ENCODE results near the gene GTF2IRD2.
"Not testable (repeated sequence)": the region's sequence is repeated elsewhere in the genome, so short reads cannot be mapped to it uniquely, and the experiment has no call there.

GTF2IRD2 gene

GRCh38 chr7:74850833-74851721 lies at the start of gene GTF2IRD2:
Gene GTF2IRD2, minus strand, starts transcription at chr7:74851605. Its CDS starts 15,227 bp downstream, at chr7:74836378.
- not testable (repeated sequence) for DNase-seq (ENCODE audit: low spot score)

- not testable (repeated sequence) for DNase-seq (ENCODE audit: low spot score)
Observed at GRCh38 chr7:74890158-74891123, 39.0 kb upstream of the GTF2IRD2 start.

- DNase-seq (ENCODE audit: low spot score) = not testable (repeated sequence)
Observed at GRCh38 chr7:74889518-74890129, 38.2 kb upstream of the GTF2IRD2 start.

- DNase-seq (ENCODE audit: low spot score) = not testable (repeated sequence)
Observed at GRCh38 chr7:74885295-74885694, 33.9 kb upstream of the GTF2IRD2 start.

GRCh38 chr7:74882110-74882509 lies 30.7 kb upstream of the GTF2IRD2 start:
- DNase-seq (ENCODE audit: low spot score) = not testable (repeated sequence)

GRCh38 chr7:74874748-74875512 lies 23.5 kb upstream of the GTF2IRD2 start:
- DNase-seq (ENCODE audit: low spot score) = not testable (repeated sequence)

- DNase-seq (ENCODE audit: low spot score) = not testable (repeated sequence)
Observed at GRCh38 chr7:74874104-74874747, 22.8 kb upstream of the GTF2IRD2 start.

- DNase-seq (ENCODE audit: low spot score) = not testable (repeated sequence)
Observed at GRCh38 chr7:74872542-74872941, 21.1 kb upstream of the GTF2IRD2 start.

- not testable (repeated sequence) for DNase-seq (ENCODE audit: low spot score)
Observed at GRCh38 chr7:74865777-74866176, 14.4 kb upstream of the GTF2IRD2 start.

- DNase-seq (ENCODE audit: low spot score) = not testable (repeated sequence)
Observed at GRCh38 chr7:74849853-74850252, 1.6 kb downstream of the GTF2IRD2 start.

GRCh38 chr7:74830411-74830810 lies 21.0 kb downstream of the GTF2IRD2 start:
- DNase-seq (ENCODE audit: low spot score) = not testable (repeated sequence)

GRCh38 chr7:74829959-74830358 lies 21.4 kb downstream of the GTF2IRD2 start:
- not testable (repeated sequence) for DNase-seq (ENCODE audit: low spot score)

GRCh38 chr7:74821259-74821658 lies 30.1 kb downstream of the GTF2IRD2 start:
- DNase-seq (ENCODE audit: low spot score) = not testable (repeated sequence)

GRCh38 chr7:74820146-74820805 lies 31.1 kb downstream of the GTF2IRD2 start:
- DNase-seq (ENCODE audit: low spot score) = not testable (repeated sequence)

GRCh38 chr7:74815882-74816281 lies 35.5 kb downstream of the GTF2IRD2 start:
- not testable (repeated sequence) for DNase-seq (ENCODE audit: low spot score)

GRCh38 chr7:74798644-74799043 lies 52.8 kb downstream of the GTF2IRD2 start:
- not testable (repeated sequence) for DNase-seq (ENCODE audit: low spot score)

- not testable (repeated sequence) for DNase-seq (ENCODE audit: low spot score)
Observed at GRCh38 chr7:74797848-74798622, 53.4 kb downstream of the GTF2IRD2 start.

- not testable (repeated sequence) for DNase-seq (ENCODE audit: low spot score)
Observed at GRCh38 chr7:74789200-74789736, 62.1 kb downstream of the GTF2IRD2 start.
